Loucy (cell line): Measurements from ENCODE around the gene MRNIP.

ENCODE experiments used
- H2AFZ ChIP-seq: fragments of 200-600 bp; sonication (generic); 2 replicates; pipeline ENCODE4 v1.6.0; 2016; ENCODE audit warnings: antibody characterized with exemption, mild to moderate bottlenecking, low read length, moderate library complexity
- H3F3A ChIP-seq: fragments of 200-600 bp; 2 replicates; pipeline ENCODE4 v1.6.0; 2016; ENCODE audit warnings: antibody characterized with exemption, low read depth, mild to moderate bottlenecking
- H3K27me3 ChIP-seq: fragments of 200-600 bp; sonication (generic); 2 replicates; pipeline ENCODE4 v1.6.1; 2014; ENCODE audit warnings: low read length, mild to moderate bottlenecking; ENCODE audit not compliant: insufficient read depth, poor library complexity, severe bottlenecking
- H3K36me3 ChIP-seq: fragments of 200-600 bp; sonication (generic); 2 replicates; pipeline ENCODE4 v1.6.1; 2016; ENCODE audit warnings: low read length; ENCODE audit not compliant: insufficient read depth
- H3K4me1 ChIP-seq: fragments of 200-600 bp; sonication (generic); 2 replicates; pipeline ENCODE4 v1.5.1; 2014; ENCODE audit warnings: low read length, mild to moderate bottlenecking; ENCODE audit not compliant: insufficient read depth, poor library complexity, severe bottlenecking
- H3K4me2 ChIP-seq: fragments of 200-600 bp; sonication (generic); 2 replicates; pipeline ENCODE4 v1.6.0; 2014; ENCODE audit warnings: antibody characterized with exemption, low read length, low read depth, mild to moderate bottlenecking; ENCODE audit not compliant: poor library complexity, severe bottlenecking
- H3K4me3 ChIP-seq: fragments of 200-600 bp; sonication (generic); 2 replicates; pipeline ENCODE4 v1.5.1; 2014; ENCODE audit warnings: low read length, mild to moderate bottlenecking, mixed read lengths; ENCODE audit not compliant: poor library complexity, severe bottlenecking
- H3K79me2 ChIP-seq: fragments of 200-600 bp; sonication (generic); 2 replicates; pipeline ENCODE4 v1.6.1; 2014; ENCODE audit warnings: low read length; ENCODE audit not compliant: insufficient read depth
- H3K9ac ChIP-seq: fragments of 200-600 bp; sonication (generic); 2 replicates; pipeline ENCODE4 v1.6.0; 2014; ENCODE audit warnings: mild to moderate bottlenecking, low read depth, low read length, moderate library complexity; ENCODE audit not compliant: poor library complexity, severe bottlenecking
- H3K9me2 ChIP-seq: fragments of 200-600 bp; sonication (generic); replicated peaks from 2 replicates; pipeline ENCODE4 v1.6.1; 2016; ENCODE audit warnings: low read depth, low read length, mixed read lengths
- H3K9me3 ChIP-seq: fragments of 200-600 bp; sonication (generic); 2 replicates; pipeline ENCODE4 v1.6.1; 2014; ENCODE audit warnings: mild to moderate bottlenecking, antibody characterized with exemption, low read length, low read depth; ENCODE audit not compliant: insufficient read depth
- H4K20me1 ChIP-seq: fragments of 200-600 bp; sonication (generic); 2 replicates; pipeline ENCODE4 v1.6.0; 2014; ENCODE audit warnings: antibody characterized with exemption, low read length, mild to moderate bottlenecking; ENCODE audit not compliant: insufficient read depth, poor library complexity, severe bottlenecking
- CTCF ChIP-seq: fragments of 200-600 bp; sonication (generic); conservative IDR thresholded peaks from 2 replicates; pipeline ENCODE4 v1.5.1; 2014; ENCODE audit warnings: mild to moderate bottlenecking, antibody characterized with exemption, low read length
- EZH2phosphoT487 ChIP-seq: fragments of 200-600 bp; IDR thresholded peaks from 2 replicates; pipeline ENCODE4 v1.6.1; 2018; ENCODE audit warnings: antibody characterized with exemption, mild to moderate bottlenecking, moderate library complexity, borderline replicate concordance

Gene MRNIP

GRCh38 chr5:179880066-179880650, 21.5 kb upstream of the MRNIP start:
- H3K79me2 ChIP-seq = no peaks in the 10 kb centered on the region
- H3K9ac ChIP-seq = no peak overlapping the region
- H3K9me2 ChIP-seq = no peaks in the 10 kb centered on the region
- TF ChIP-seq CTCF (no peak), EZH2phosphoT487 (no peak)
- H3K4me1 ChIP-seq = no peaks in the 10 kb centered on the region
- H2AFZ ChIP-seq = no peak overlapping the region
- H4K20me1 ChIP-seq = no peaks in the 10 kb centered on the region
- no peaks in the 10 kb centered on the region for H3K9me3 ChIP-seq
- H3K27me3 ChIP-seq = no peaks in the 10 kb centered on the region
- no peak overlapping the region for H3K4me3 ChIP-seq
- H3K4me2 ChIP-seq = no peak overlapping the region
- peaks cover 13% of the 10 kb centered on the region; the same call in 1 of the 2 replicates for H3K36me3 ChIP-seq
- no peaks in the 10 kb centered on the region for H3F3A ChIP-seq

- no peak overlapping the region for H3K4me2 ChIP-seq
- H3K9me3 ChIP-seq = no peaks in the 10 kb centered on the region
- no peaks in the 10 kb centered on the region for H3F3A ChIP-seq
- H3K27me3 ChIP-seq = no peaks in the 10 kb centered on the region
- no peaks in the 10 kb centered on the region for H3K4me1 ChIP-seq
- H3K4me3 ChIP-seq = no peak overlapping the region
- no peak overlapping the region for H3K9ac ChIP-seq
- H3K9me2 ChIP-seq = no peaks in the 10 kb centered on the region
- no peak overlapping the region for H2AFZ ChIP-seq
- peaks cover 12% of the 10 kb centered on the region; the same call in 1 of the 2 replicates for H3K36me3 ChIP-seq
- no peaks in the 10 kb centered on the region for H3K79me2 ChIP-seq
- TF ChIP-seq EZH2phosphoT487 = no peak
- no peaks in the 10 kb centered on the region for H4K20me1 ChIP-seq
These were observed 21.0 kb upstream of the MRNIP start for GRCh38 chr5:179879690-179880010.

- H3K36me3 ChIP-seq = peaks cover 7% of the 10 kb centered on the region; the same call in 1 of the 2 replicates
These were observed 20.5 kb upstream of the MRNIP start for GRCh38 chr5:179879003-179879689.

More at GRCh38 chr5:179879003-179879689, 20.5 kb upstream of the MRNIP start:
- Histone ChIP-seq H3K4me1 (no peaks in the 10 kb centered on the region), H3K79me2 (no peaks in the 10 kb centered on the region), H3K9me3 (no peaks in the 10 kb centered on the region), H3K9ac (no peak overlapping the region), H3K27me3 (no peaks in the 10 kb centered on the region), H2AFZ (no peak overlapping the region), H3K4me3 (no peak overlapping the region), H4K20me1 (no peaks in the 10 kb centered on the region), H3F3A (no peaks in the 10 kb centered on the region), H3K4me2 (no peak overlapping the region), H3K9me2 (no peaks in the 10 kb centered on the region)
- TF ChIP-seq CTCF = no peak
- TF ChIP-seq EZH2phosphoT487 = no peak
